Measurements from ENCODE around the gene EPHB1.

The EPHB1 gene

GRCh38 chr3:134854254-134854653 is 59.2 kb downstream of the EPHB1 start:
- DNase-seq, result no peak

DNA sequence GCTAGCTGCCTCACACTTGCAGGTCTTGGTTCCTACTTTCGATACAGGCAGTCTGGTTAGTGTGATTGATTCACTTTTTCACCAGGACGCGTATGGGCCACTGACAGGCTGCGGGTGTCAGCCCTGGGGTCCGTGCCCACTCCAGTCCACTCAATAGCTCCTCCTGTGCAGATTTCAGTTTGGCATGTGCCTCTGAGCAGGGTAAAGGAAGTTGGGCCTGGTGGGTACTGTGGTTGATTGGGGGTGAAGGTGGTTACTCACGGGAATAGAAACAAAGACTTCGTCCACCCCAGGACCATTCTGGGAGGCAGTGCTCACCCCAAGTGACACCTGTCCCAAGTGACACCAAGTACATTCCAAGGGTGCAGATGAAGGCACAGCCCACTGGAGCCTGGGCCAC is 62.3 kb downstream of the EPHB1 start:
- no peak for DNase-seq

- no peak for DNase-seq
Measured at GRCh38 chr3:134857776-134858362, 62.8 kb downstream of the EPHB1 start.

GRCh38 chr3:134858441-134859035 is 63.5 kb downstream of the EPHB1 start:
- no peak for DNase-seq

- no peak for DNase-seq
Measured at GRCh38 chr3:134859341-134859740, 64.3 kb downstream of the EPHB1 start.

GRCh38 chr3:134860141-134860540 is 65.1 kb downstream of the EPHB1 start:
- DNase-seq, result no peak

- no peak for DNase-seq
Measured at GRCh38 chr3:134863915-134864314, 68.9 kb downstream of the EPHB1 start.

GRCh38 chr3:134864636-134865035 is 69.6 kb downstream of the EPHB1 start:
- DNase-seq, result no peak

GRCh38 chr3:134867277-134867676 is 72.2 kb downstream of the EPHB1 start:
- DNase-seq, result no peak

DNA sequence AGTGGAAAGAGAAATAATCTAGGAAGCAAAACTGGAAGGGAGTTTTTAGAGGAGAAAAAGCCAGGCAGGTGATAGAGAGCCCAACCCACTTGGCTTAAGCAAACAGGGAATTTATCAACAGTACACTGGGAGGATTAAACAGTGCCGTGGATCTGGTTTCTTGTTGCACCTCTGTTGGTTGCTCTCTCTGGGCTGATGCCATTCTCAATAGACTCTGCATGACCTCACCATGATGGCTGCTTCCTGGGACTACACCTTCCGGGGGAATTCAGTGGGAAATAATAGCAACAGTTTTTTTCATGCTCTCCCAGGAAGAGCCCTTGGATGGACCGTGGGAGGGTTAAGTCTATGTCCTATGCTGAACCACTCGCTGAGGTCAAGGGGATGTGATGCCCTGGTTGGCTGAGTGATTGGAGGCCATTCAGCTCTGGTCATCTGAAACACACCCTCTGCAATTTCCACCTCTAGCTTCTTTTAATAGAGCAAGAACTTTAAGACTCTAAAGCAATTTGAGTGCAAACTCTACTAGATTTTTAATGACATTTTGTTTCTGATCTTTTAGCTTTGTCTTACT is 74.2 kb downstream of the EPHB1 start:
- DNase-seq, result no peak

GRCh38 chr3:134871818-134872217 is 76.8 kb downstream of the EPHB1 start:
- no peak for DNase-seq

- no peak for DNase-seq
Measured at GRCh38 chr3:134872440-134873388, 77.7 kb downstream of the EPHB1 start.

GRCh38 chr3:134873789-134874188 is 78.7 kb downstream of the EPHB1 start:
- no peak for DNase-seq

DNA sequence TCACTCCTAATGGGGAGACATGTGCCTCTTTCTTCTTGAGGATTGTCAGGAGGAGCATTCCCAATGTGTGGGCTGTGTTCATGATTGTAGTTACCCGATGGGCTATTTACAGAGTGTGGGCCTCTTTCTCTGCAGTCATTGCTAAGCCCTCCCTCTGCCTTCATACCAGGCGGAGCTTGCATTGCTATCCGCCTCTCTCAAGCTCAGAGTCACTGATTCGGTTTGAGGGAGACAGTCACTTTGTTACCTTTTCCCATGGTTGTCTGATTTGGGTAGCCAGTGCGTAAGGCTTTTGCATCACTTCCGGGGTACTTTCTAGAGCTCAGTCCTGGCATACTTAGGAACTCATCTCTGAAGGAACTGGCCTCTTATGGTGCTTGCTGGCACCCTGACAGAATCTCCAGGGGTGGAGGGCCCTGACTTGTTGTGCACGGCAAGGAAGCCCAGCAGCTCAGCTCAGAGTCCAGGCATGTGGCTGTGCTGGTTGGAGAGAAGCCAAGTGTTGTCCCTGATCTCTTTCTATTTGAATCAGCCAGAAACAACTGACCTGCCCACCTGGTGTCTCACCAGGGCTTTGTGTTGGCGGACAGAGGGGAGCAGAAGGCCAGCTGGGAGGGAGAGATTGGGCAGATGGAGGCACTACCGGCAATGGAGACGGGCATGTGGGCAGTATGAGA is 79.8 kb downstream of the EPHB1 start:
- DNase-seq, result no peak

DNA sequence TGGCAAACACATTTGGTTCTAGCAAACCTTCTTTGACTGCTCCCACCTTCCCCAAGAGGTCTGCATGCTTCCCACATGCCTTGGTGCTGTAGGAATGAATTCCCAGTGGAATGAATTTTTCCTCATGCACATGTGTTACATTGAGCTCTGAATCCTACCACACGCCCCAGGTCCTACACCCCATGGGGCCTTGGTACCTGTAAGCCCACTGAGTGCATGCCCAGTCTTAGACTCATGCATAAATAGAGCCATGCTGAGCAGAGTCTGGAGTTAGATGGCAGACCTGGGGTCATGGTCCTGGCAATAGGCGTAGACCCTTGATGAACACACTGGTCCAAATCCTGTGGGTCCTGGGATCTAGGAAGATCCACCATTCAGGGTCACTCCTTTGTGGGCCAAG is 81.8 kb downstream of the EPHB1 start:
- no peak for DNase-seq

- DNase-seq, result no peak
Measured at GRCh38 chr3:134877788-134878187, 82.7 kb downstream of the EPHB1 start.

DNA sequence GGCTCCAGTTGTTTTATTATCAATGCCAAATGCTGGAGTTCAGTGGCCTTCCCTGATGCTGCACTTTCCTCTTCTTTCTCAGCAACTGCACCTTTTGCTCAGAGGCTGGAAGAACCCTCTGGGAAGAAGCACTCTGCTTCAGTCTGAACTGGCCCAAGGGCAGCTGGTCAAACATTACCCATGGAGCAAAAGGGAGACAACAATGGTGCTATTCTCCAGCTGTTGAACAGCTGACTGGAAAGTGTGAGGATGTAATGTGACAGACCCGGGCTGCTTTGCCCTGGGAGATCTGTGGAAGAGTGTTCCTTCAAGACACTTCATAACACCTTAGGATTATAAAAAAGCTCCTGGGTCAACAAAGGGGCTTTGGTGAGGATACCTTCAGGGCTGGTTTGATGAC is 84.9 kb downstream of the EPHB1 start:
- no peak for DNase-seq

DNA sequence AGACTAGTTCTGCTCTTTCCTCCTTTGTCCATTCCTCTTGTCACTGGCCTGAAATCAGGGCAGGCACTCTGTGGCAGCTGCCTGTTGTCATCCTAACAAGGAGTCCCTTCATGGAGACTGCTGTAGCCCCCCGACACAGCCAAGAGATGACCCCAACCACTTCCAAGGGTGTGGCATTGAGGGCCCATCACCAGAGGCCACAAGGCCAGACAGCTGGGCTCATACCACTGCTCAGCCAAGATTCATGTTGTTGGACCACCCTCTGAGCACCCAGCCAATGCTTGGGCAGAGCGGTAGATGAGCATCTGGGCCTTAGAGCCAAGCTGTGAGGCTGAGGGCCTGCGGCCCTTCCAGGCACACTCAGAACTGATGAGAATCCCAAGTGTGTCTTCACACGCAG is 85.4 kb downstream of the EPHB1 start:
- no peak for DNase-seq

- DNase-seq, result no peak
Measured at GRCh38 chr3:134881305-134881704, 86.2 kb downstream of the EPHB1 start.

DNA sequence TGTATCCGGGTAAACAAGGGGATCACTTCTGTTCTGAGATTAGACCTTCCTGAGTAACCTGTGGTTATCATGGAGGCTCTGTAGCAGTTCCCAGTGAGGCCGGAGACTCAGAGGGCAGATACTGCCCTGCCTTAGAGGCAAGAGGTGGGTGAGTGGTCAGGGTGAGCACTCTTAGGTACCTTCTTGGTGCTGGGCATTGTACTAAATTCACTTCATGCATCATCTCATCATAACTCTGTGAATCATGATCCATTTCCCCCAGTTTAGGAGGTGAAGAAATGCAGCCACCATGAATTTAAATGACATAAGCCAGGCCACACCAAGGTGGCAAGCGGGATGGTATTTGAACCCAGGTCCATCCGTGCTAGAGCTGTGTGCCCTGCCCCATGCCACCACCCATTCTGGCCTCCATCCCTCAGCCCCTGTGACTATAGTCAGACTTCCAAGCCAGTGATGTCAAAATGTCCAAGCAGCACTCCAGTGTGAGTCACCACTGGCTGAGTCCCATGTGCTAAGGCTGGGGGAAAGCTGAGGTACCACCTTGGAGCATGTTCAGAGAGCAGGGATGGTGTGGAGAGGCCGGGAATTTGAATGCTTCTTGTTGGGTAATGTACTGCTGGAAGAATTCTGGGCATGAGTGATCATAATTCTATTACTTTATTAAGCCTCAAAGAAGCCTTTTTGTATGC is 88.8 kb downstream of the EPHB1 start:
- no peak for DNase-seq

GRCh38 chr3:134885877-134886621 is 91.0 kb downstream of the EPHB1 start:
- DNase-seq, result no peak

DNA sequence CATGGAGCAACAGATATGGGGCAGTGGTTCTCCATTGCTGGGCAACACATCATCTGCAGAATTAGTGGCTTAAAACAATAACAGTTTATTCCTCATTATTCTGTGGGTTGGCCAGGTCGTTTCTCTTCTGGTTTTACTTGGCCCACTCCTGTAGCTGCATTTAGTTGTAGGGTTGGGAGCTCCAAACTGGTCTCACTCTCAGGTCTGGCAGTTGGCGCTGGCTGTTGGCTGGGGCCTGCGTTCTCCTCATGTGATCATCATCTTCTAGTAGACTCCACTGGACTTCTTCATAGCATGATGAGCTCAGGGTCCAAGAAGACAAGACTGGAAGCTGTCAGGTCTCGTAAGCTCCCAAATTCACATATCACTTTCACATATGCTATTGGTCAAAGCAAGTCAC is 91.9 kb downstream of the EPHB1 start:
- no peak for DNase-seq
